Activated naive CD4-positive, alpha-beta T cell treated with anti-CD3 and anti-CD28 coated beads, Interleukin-2, amount 50 U/mL, for 24 hours (primary cell): Measurements from ENCODE around the gene SREK1IP1.

Experiments used
- H3K27ac Mint-ChIP-seq: one replicate; pipeline ENCODE4 v1.8.0; 2021; ENCODE audit warnings: mild to moderate bottlenecking, mixed read lengths
- H3K27me3 Mint-ChIP-seq: one replicate; pipeline ENCODE4 v1.8.0; 2021; ENCODE audit warnings: mixed read lengths
- H3K36me3 Mint-ChIP-seq: one replicate; pipeline ENCODE4 v1.8.0; 2021; ENCODE audit warnings: mixed read lengths
- H3K4me1 Mint-ChIP-seq: one replicate; pipeline ENCODE4 v1.8.0; 2021; ENCODE audit warnings: mixed read lengths
- H3K4me3 Mint-ChIP-seq: one replicate; pipeline ENCODE4 v1.8.0; 2021; ENCODE audit warnings: mild to moderate bottlenecking, mixed read lengths
- H3K9me3 Mint-ChIP-seq: one replicate; pipeline ENCODE4 v1.8.0; 2021; ENCODE audit warnings: mixed read lengths

SREK1IP1 gene

DNA sequence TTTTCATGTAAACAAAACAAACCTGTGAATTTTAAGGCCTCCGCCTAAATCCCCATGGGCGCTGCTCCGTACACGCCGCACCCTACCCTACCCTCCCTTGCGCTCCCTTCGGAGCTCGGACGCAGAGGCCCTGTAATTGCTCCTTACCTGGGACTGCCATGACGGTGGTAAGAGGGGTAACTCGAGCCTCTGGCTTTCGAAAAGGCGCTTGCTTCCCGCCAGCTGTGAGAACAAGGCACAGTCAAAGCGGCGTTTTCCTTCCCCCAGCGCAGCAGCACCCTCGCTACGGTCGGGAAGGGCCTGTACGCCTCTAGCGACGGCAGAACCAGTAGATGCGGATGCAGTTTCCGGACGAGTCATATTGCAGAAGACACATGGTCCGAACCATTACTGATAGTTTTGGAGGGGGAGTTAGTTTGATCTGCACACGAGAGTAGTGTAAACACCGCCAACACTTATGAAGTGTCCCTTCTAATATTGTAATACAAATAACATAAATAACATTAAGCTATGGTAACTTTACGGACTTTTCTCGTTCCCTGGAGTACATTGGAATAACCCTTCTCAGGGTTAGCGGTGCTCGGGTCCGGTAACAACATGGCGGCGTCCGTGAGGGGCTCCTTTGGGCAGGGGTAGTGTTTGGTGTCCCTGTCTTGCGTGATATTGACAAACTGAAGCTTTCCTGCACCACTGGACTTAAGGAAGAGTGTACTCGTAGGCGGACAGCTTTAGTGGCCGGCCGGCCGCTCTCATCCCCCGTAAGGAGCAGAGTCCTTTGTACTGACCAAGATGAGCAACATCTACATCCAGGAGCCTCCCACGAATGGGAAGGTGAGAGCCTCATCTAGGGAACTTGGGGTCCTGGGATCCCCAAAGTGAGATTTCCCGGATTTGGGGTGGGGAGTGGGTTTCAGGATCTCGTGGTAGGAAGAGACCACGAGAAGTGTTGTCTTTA, at the start of gene SREK1IP1, which contains the start of gene CWC27:
SREK1IP1 (minus strand) TSS at position 334 of the 955 bp plus-strand sequence; CDS start at position 160, 174 bp downstream.
CWC27 (plus strand) TSS at position 573 of the 955 bp plus-strand sequence; CDS start at position 790, 217 bp downstream.
- Mint-ChIP-seq H3K36me3 (peaks cover 2% of the 10 kb centered on the region), H3K4me1 (peaks cover 75% of the 10 kb centered on the region), H3K4me3 (peak within 1 kb of the TSS; percentile 99), H3K27ac (peak within 1 kb of the TSS; percentile 99), H3K27me3 (no peaks in the 10 kb centered on the region), H3K9me3 (no peaks in the 10 kb centered on the region)

DNA sequence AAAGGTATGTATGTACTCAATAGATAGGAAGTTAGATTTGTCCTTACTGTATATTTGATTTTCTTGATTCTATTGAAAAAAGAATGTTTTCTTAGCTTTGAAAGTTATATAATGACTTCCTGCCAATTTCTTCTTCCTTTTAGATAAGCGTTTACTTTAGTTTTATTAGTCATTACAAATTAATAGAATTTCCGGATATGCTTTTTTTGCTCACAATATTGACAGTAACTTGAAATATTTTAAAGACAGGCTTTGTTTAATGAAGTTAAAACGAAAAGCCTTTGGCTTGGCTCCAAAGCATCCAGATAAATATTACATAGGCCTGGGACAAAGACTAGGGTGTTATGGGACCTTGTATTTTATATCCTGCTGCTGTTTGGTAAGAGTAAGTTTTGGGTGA, 49.8 kb upstream of the SREK1IP1 start:
- Mint-ChIP-seq H3K4me3 (no peak overlapping the region), H3K27ac (no peak overlapping the region)

DNA sequence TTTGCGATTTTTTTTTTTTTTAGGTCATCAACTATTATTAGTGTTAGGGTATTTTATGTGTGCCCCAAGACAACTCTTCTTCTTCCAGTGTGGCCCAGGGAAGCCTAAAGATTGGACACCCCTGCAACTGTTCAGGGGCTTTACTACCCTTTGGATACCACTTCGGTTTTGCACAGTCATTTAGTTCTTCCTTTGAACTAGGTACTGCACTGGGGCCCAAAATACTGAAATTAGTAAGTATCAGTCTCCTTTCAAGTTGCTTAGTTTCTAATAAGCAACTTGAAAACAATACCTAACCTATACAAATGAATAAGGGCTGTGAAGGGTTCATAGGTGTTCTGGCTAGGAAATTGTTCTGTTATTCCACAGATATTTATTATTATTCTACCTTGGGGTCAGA, 45.6 kb upstream of the SREK1IP1 start:
- Mint-ChIP-seq H3K4me3 (no peak overlapping the region), H3K4me1 (peaks cover 4% of the 10 kb centered on the region), H3K27ac (no peak overlapping the region), H3K9me3 (no peaks in the 10 kb centered on the region), H3K36me3 (peaks cover 3% of the 10 kb centered on the region), H3K27me3 (no peaks in the 10 kb centered on the region)

More for the DNA sequence above, 49.8 kb upstream of the SREK1IP1 start:
- Mint-ChIP-seq H3K9me3 (no peaks in the 10 kb centered on the region), H3K4me1 (peaks cover 19% of the 10 kb centered on the region), H3K27me3 (no peaks in the 10 kb centered on the region), H3K36me3 (peaks cover 12% of the 10 kb centered on the region)

DNA sequence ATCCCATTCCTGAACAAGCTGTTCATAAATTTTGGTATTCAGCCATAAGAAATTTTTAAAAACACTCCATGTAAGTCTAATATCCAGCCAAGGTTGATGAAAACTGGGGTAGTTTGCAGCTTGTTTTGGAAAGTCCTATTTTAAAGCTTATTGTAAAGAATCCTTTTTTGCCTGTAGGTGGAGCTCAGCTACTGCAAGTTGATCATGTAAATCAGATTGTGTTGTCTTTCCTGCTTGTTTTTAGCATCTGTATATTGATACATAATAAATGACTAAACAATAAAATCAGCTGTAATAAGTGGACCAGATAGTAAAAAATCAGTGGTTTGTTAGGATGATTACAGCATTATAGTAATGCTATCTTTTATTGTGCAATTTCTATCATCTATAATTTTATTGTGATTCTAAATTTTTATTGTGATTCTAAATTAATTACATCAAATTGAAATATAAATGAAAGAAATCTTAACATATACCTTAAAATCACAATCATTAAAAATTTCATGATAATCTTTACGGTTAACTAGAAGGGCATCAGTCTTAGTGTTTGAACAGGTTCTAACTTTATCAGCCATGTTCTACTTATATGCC, 42.7 kb upstream of the SREK1IP1 start:
- no peaks in the 10 kb centered on the region for H3K27me3 Mint-ChIP-seq
- H3K27ac Mint-ChIP-seq = no peak overlapping the region
- peaks cover 8% of the 10 kb centered on the region for H3K36me3 Mint-ChIP-seq
- H3K4me1 Mint-ChIP-seq = no peaks in the 10 kb centered on the region
- H3K4me3 Mint-ChIP-seq = no peak overlapping the region
- no peaks in the 10 kb centered on the region for H3K9me3 Mint-ChIP-seq

DNA sequence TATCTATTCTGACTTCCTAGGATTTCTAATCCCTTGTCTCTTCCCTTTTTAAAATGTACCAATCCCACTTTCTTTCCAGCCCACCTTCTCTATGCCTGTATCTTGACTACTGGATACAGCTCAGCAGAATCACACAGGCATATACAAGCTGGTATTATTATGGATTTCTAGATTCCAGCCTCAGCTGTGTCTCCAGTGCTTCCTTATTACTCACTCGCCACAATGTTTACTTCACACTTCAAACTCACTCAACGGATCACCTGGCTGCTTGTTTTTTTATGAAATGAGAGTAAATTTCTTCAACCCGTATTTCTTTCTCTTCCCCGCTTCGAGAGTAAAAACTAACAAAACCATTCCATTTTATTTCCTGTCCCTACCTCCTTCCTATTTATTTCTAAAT, 39.0 kb upstream of the SREK1IP1 start:
- Mint-ChIP-seq H3K4me1 (no peaks in the 10 kb centered on the region), H3K36me3 (peaks cover 8% of the 10 kb centered on the region)

DNA sequence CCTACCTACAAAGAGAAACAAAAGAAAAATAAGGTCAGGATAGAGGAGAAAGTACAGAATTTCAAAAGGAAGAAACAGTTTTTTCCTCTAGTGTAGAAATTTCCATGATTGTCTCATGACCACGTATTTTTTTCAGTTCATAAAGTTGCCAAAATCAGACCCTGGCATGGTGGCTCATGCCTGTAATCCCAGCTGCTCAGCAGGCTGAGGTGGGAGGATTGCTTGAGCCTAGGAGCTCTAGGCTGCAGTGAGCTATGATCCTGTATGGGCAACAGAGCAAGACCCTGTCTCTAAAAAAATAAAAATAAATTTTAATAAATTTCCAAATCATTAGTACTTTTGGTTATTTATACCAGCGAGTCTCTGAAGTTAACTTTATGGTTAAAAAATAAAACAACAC, 38.0 kb upstream of the SREK1IP1 start:
- no peaks in the 10 kb centered on the region for H3K9me3 Mint-ChIP-seq
- no peak overlapping the region for H3K4me3 Mint-ChIP-seq
- no peak overlapping the region for H3K27ac Mint-ChIP-seq
- no peaks in the 10 kb centered on the region for H3K4me1 Mint-ChIP-seq
- no peaks in the 10 kb centered on the region for H3K27me3 Mint-ChIP-seq
- peaks cover 8% of the 10 kb centered on the region for H3K36me3 Mint-ChIP-seq

More for the DNA sequence above, 39.0 kb upstream of the SREK1IP1 start:
- H3K4me3 Mint-ChIP-seq = no peak overlapping the region
- no peaks in the 10 kb centered on the region for H3K9me3 Mint-ChIP-seq
- H3K27ac Mint-ChIP-seq = no peak overlapping the region
- H3K27me3 Mint-ChIP-seq = no peaks in the 10 kb centered on the region

DNA sequence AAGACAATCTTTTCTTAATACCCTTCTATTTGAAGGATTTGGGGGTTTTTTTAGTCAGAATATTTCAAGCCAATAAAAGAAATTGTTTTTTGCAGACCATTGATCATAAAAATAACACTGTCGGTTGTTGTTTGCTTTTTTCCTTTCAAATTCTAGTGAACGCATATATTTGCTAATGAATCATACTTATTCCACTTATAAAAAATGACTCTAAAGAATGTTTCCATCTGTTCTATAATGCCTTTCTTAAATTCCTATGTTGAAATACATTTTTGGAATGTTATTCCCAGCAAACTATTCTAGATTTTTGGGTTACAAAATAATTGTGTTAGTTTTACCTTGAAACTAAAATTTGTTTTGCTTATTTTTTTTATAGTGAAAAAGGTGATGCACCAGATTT, 32.4 kb upstream of the SREK1IP1 start:
- Mint-ChIP-seq H3K36me3 (peaks cover 3% of the 10 kb centered on the region), H3K4me3 (no peak overlapping the region), H3K27me3 (no peaks in the 10 kb centered on the region), H3K9me3 (no peaks in the 10 kb centered on the region), H3K27ac (no peak overlapping the region), H3K4me1 (no peaks in the 10 kb centered on the region)

DNA sequence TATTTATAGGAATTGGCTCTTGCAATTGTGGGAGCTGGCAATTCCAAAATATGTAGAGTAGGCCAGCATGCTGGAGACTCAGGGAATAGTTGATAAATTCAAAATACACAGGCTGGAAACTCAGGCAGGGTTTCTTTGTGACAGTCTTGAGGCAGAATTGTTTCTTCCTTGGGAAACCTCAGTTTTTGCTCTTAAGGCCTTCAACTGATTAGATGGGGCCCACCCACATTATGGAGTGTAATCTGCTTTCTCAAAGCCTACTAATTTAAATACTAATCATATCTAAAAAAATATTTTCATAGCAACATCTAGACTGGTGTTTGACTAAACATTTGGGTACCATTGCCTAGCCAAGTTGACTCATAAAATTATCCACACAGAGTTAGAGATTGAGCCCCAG, 27.8 kb upstream of the SREK1IP1 start:
- H3K27ac Mint-ChIP-seq = no peak overlapping the region

DNA sequence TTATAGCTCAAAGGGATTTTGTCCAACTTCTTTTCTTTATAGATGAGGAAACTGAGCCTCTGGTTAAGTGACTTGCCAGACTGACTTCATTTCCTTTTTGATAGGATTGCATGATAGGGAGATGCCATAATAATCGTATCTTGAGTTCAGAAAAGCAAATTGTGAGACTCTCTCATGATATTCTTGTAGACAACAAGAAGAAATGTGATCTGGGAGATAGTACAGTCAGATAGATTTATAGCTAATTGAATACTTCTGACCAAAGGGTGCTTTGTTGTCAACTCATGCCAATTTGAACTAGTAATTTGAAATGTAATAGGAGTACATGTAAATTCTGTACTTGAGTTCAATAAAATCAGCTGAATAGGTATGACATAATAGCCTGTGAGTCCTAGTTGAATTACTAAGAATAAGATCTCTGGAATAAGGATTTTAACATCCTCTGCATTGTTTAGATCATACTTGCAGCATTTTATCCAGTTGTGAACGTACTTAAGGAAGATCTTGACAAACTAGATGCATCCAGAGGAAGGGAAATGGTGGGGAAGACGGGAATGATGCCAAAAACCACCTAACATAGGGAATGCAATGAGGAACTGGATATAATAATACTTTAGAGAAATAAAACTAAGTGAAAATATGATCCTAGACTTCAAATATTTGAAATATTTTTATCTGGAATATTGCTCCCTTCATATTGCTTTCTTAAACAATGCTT, 25.7 kb upstream of the SREK1IP1 start:
- Mint-ChIP-seq H3K27ac (no peak overlapping the region), H3K36me3 (peaks cover 17% of the 10 kb centered on the region), H3K4me1 (peaks cover 3% of the 10 kb centered on the region), H3K9me3 (no peaks in the 10 kb centered on the region), H3K4me3 (no peak overlapping the region), H3K27me3 (no peaks in the 10 kb centered on the region)

More for the DNA sequence above, 27.8 kb upstream of the SREK1IP1 start:
- no peaks in the 10 kb centered on the region for H3K9me3 Mint-ChIP-seq
- no peaks in the 10 kb centered on the region for H3K27me3 Mint-ChIP-seq
- no peaks in the 10 kb centered on the region for H3K4me1 Mint-ChIP-seq
- peaks cover 13% of the 10 kb centered on the region for H3K36me3 Mint-ChIP-seq
- no peak overlapping the region for H3K4me3 Mint-ChIP-seq

DNA sequence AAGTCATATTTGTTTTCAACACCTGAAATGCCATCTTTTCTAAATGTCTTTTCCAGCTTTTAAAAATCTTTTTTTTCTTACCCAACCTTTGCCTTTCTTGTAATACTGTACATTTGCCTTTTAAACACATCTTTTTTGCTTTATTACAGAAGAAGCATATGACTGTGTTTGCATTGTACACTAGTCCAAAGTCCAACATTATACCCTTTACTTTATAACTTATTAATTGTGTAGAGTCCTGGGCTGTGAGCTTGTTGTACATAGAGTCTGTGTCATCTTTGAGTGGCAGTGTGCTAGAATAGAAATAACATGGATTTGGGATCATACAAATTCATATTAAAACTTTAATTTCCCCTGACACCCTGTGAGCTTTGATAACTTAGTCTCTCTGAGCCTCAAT, 24.0 kb upstream of the SREK1IP1 start:
- Mint-ChIP-seq H3K36me3 (peaks cover 14% of the 10 kb centered on the region), H3K27ac (no peak overlapping the region), H3K4me3 (no peak overlapping the region), H3K9me3 (no peaks in the 10 kb centered on the region), H3K4me1 (peaks cover 3% of the 10 kb centered on the region), H3K27me3 (no peaks in the 10 kb centered on the region)

DNA sequence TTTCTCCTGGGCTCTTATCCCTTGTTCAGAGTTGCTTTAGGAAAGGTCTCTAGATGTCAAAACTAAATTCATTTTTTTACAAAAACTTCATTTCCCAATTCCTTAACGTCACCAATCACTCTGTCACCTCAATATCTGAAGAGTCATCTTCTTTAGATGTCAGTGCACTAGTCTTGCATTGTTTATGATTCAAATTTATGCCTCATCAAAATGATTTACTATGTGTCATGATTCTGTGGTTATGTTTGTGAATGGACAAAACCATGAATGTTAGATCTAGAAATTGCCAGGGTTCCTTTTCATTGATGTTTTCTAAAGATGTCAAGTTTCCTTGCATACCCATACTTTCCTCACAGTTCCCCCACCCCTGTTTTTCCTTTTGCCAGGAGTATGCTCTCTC, 21.7 kb upstream of the SREK1IP1 start:
- no peaks in the 10 kb centered on the region for H3K27me3 Mint-ChIP-seq
- peaks cover 20% of the 10 kb centered on the region for H3K36me3 Mint-ChIP-seq
- H3K27ac Mint-ChIP-seq = no peak overlapping the region
- no peaks in the 10 kb centered on the region for H3K9me3 Mint-ChIP-seq
- peaks cover 3% of the 10 kb centered on the region for H3K4me1 Mint-ChIP-seq
- H3K4me3 Mint-ChIP-seq = no peak overlapping the region

DNA sequence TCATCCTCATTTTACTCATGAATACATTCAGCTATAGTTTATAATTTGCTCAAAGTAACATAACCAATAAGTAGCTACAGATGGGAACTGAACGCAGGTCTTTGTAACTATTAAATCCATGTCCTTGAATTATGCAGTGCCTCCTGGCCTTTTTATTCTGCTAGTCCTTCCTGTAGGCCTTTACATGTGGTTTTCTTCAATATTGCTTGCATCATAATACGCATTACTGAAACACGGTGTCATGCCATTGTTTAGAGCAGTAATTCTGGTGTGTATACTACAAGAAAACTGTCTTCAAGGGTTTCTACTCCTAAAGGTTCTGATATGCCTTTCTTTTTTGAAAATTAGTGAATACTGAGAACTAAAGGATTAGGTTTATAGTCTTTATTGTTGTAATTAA, 21.0 kb upstream of the SREK1IP1 start:
- H3K27ac Mint-ChIP-seq = no peak overlapping the region
- H3K9me3 Mint-ChIP-seq = no peaks in the 10 kb centered on the region
- H3K36me3 Mint-ChIP-seq = peaks cover 20% of the 10 kb centered on the region
- H3K4me3 Mint-ChIP-seq = no peak overlapping the region
- H3K4me1 Mint-ChIP-seq = peaks cover 5% of the 10 kb centered on the region
- H3K27me3 Mint-ChIP-seq = no peaks in the 10 kb centered on the region

DNA sequence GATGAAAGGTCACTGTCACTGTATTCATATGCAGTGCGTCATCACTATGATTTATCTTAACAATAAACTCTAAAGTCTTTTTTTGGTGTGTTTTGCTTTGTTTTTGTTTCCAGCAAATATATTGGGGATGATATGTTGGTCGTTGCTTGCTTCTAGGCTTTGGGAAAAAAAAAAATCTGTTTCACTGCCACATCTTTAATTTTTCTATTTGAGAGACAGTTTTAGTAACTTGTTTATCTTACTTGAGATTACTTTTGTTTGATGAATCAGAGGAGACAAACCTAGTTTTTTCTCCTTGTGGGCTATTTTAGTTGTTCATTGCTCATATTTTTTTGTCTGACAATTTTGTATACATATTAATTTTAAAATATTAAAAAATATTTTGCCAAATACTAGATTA, 19.7 kb upstream of the SREK1IP1 start:
- no peak overlapping the region for H3K4me3 Mint-ChIP-seq
- peaks cover 8% of the 10 kb centered on the region for H3K4me1 Mint-ChIP-seq
- H3K27ac Mint-ChIP-seq = no peak overlapping the region
- no peaks in the 10 kb centered on the region for H3K9me3 Mint-ChIP-seq
- peaks cover 14% of the 10 kb centered on the region for H3K36me3 Mint-ChIP-seq
- H3K27me3 Mint-ChIP-seq = no peaks in the 10 kb centered on the region

DNA sequence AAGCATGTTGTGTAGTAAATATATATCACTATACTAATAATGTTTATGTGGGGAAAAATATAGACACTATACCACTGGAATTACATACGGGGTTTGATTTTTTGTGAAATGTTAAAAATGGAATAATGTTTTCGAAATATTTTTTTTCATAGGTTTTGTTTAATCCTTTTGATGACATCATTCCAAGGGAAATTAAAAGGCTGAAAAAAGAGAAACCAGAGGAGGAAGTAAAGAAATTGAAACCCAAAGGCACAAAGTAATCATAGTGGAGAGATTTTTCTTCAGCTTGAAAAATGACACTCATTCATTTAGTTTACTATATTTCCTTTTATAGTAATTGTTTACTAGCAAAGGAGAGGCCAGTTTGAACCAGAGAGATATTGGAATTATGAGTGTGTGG, 17.9 kb upstream of the SREK1IP1 start:
- Mint-ChIP-seq H3K27me3 (no peaks in the 10 kb centered on the region), H3K27ac (no peak overlapping the region), H3K9me3 (no peaks in the 10 kb centered on the region), H3K4me3 (no peak overlapping the region), H3K36me3 (peaks cover 10% of the 10 kb centered on the region), H3K4me1 (peaks cover 8% of the 10 kb centered on the region)

DNA sequence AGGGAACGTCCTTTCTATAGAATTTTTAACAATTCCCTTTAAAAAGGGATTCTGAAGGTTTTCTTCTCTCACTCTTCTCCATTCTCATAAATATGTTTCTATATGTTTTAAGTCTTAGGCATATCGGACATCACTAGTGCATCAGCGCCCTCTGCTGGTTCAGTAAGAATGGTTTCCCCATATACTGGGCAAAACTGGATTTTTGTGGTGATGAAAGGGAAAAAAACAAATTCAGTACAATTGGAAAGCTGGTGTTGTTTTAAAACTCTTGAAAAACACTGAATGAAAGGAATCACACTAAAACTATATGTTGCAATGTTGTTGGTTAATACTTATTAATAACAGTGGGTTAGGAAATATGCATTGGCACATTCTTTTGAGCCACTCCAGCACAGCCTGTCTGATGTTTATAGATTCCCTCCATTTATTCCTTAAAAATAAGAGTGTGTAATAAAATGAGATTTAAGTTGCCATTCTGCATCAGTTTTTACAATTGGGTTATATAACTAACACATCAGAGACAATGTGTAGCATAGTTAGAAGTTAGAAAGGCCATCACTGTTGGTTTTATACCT, 16.0 kb upstream of the SREK1IP1 start:
- peaks cover 11% of the 10 kb centered on the region for H3K4me1 Mint-ChIP-seq
- H3K27me3 Mint-ChIP-seq = no peaks in the 10 kb centered on the region
- H3K4me3 Mint-ChIP-seq = no peak overlapping the region
- peaks cover 10% of the 10 kb centered on the region for H3K36me3 Mint-ChIP-seq
- H3K9me3 Mint-ChIP-seq = no peaks in the 10 kb centered on the region
- no peak overlapping the region for H3K27ac Mint-ChIP-seq
